ENCODE measurements around the gene SLC39A3. TPM values are rescaled to one million over a fixed set of nuclear protein-coding genes. Genes with fewer than 3 reads are reported as not detected.

The SLC39A3 gene
- total and polyA plus RNA-seq, 10 of the 15 experiments (the other 5 are each of a cell fraction or from before 2014, with no cell fraction given): 0.63 to 67.1 (median 51.2) TPM

- Histone ChIP-seq H2AFZ (ENCODE audit: control insufficient read depth, low read depth, low read length) (no peak overlapping the region; the same call in 1 of the 2 replicates), H4K20me1 (ENCODE audit: control insufficient read depth, insufficient read depth) (no peaks in the 10 kb centered on the region), H3K79me2 (ENCODE audit: control insufficient read depth, insufficient read depth, low read length) (peaks cover 74% of the 10 kb centered on the region), H3K4me3 (peak overlapping the region; percentile 99), H3K9me3 (replicated peaks; ENCODE audit: control insufficient read depth, insufficient read depth, low read length) (no peaks in the 10 kb centered on the region), H3K27me3 (replicated peaks in 1 of 2; ENCODE audit: control insufficient read depth in 2 of 2, insufficient read depth in 2 of 2, low read length in 1 of 2) (no peaks in the 10 kb centered on the region), H3K27ac (ENCODE audit: control insufficient read depth, insufficient read depth) (peak overlapping the region; percentile 85), H3K36me3 (ENCODE audit: control insufficient read depth in 2 of 2, insufficient read depth in 2 of 2, low read length in 1 of 2) (peaks cover 2 to 4% of the 10 kb centered on the region in 2 experiments; a peak in 2 of 4 replicates), H3K4me1 (ENCODE audit: control insufficient read depth, insufficient read depth, low read length) (peaks cover 14% of the 10 kb centered on the region), H3K4me2 (ENCODE audit: control insufficient read depth, insufficient read depth) (peak overlapping the region; percentile 90), H3K9ac (ENCODE audit: control insufficient read depth, insufficient read depth, low read length) (peak overlapping the region; percentile 89)
- ChIA-PET RAD21 (ENCODE audit: unreplicated experiment) (interaction anchor here (0.5 to 1.7 kb wide), 3 partner anchors 102 to 1112 kb away, joined by 4 to 6 read pairs (median 4); no protein-coding TSS in a partner anchor), POLR2A (interaction anchor here (1.3 kb wide), 1 partner anchor 168 kb away, joined by 3 read pairs; no protein-coding TSS in a partner anchor), SMC1A (ENCODE audit: uncharacterized antibody, unreplicated experiment) (interaction anchor here (1.1 to 1.6 kb wide), 3 partner anchors 33 to 253 kb away, joined by 3 to 6 read pairs (median 4); no protein-coding TSS in a partner anchor), CTCF (interaction anchor here (0.7 to 2.4 kb wide), 3 partner anchors 134 to 890 kb away, joined by 3 to 13 read pairs (median 3); no protein-coding TSS in a partner anchor)
- FAIRE-seq (peak; percentile 83), DNase-seq (ENCODE audit: low read depth, low spot score) (no peak), ATAC-seq (no peak)
- 2% methylated on average over 24 of the region's 24 CpGs for WGBS (ENCODE audit: insufficient coverage, insufficient replicate concordance, low lambda C conversion rate, missing lambda C conversion rate)
- TSS peak; percentile 73 for BruUV-seq (replicated peaks)
- intact Hi-C loops (cut with micrococcal nuclease; ENCODE audit: unreplicated experiment) (loop anchor here (5.0 to 10.0 kb wide), 2 partner anchors 35 to 508 kb away; no protein-coding TSS in a partner anchor), in situ Hi-C loops (cut with MboI) (no loop called here)
- TF ChIP-seq SMAD5 (IDR thresholded peaks at IDR 0.05; ENCODE audit: low read depth): 0 out of 2 replicates have a peak, but pooled peaks have one; percentile 24
- TF ChIP-seq IRF3 (IDR thresholded peaks at IDR 0.05): no peak
- TF ChIP-seq ZBTB33 (IDR thresholded peaks at IDR 0.05): no peak
- TF ChIP-seq, protein P1, sequence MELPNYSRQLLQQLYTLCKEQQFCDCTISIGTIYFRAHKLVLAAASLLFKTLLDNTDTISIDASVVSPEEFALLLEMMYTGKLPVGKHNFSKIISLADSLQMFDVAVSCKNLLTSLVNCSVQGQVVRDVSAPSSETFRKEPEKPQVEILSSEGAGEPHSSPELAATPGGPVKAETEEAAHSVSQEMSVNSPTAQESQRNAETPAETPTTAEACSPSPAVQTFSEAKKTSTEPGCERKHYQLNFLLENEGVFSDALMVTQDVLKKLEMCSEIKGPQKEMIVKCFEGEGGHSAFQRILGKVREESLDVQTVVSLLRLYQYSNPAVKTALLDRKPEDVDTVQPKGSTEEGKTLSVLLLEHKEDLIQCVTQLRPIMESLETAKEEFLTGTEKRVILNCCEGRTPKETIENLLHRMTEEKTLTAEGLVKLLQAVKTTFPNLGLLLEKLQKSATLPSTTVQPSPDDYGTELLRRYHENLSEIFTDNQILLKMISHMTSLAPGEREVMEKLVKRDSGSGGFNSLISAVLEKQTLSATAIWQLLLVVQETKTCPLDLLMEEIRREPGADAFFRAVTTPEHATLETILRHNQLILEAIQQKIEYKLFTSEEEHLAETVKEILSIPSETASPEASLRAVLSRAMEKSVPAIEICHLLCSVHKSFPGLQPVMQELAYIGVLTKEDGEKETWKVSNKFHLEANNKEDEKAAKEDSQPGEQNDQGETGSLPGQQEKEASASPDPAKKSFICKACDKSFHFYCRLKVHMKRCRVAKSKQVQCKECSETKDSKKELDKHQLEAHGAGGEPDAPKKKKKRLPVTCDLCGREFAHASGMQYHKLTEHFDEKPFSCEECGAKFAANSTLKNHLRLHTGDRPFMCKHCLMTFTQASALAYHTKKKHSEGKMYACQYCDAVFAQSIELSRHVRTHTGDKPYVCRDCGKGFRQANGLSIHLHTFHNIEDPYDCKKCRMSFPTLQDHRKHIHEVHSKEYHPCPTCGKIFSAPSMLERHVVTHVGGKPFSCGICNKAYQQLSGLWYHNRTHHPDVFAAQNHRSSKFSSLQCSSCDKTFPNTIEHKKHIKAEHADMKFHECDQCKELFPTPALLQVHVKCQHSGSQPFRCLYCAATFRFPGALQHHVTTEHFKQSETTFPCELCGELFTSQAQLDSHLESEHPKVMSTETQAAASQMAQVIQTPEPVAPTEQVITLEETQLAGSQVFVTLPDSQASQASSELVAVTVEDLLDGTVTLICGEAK (IDR thresholded peaks at IDR 0.05; ENCODE audit: borderline replicate concordance): no peak
Measured at GRCh38 chr19:2782329-2782935, 42.6 kb upstream of the SLC39A3 start.

Measured in GM12878 (cell line).